H1 (cell line): Measurements from ENCODE around the gene GABRR2. TPM values are rescaled to one million over a fixed set of nuclear protein-coding genes. Genes with fewer than 3 reads are reported as not detected.

Source experiments
- CTCF ChIA-PET: fragments of 300-600 bp; sonication (Branson Sonifier 250); formaldehyde crosslinking; loops from one replicate; lab custom pipeline; 2021; ENCODE audit not compliant: partially characterized antibody; lab: Charles Lee
- POLR2A ChIA-PET: fragments of 300-600 bp; sonication (Branson Sonifier 250); formaldehyde crosslinking; loops from one replicate; lab custom pipeline; 2021; ENCODE audit warnings: inconsistent platforms; ENCODE audit not compliant: partially characterized antibody; lab: Charles Lee
- DNase-seq, 2 experiments: peaks; one replicate each; pipeline versions ENCODE4 v3.0.0 to v3.0.0-alpha.2; 2010 to 2022; ENCODE audit warnings: low spot score in 2 of 2, low read depth in 1 of 2, mixed read lengths in 1 of 2
- FAIRE-seq: peaks from 2 replicates; lab custom pipeline; 2011; peaks lifted over from hg19 to GRCh38; lab: Jason Lieb, UNC
- H2AFZ ChIP-seq: 2 replicates; pipeline ENCODE4 v1.8.1; 2012; ENCODE audit warnings: low read length, inconsistent platforms
- H2AK5ac ChIP-seq: 2 replicates; pipeline ENCODE4 v1.6.1; 2013; ENCODE audit warnings: low read depth, low read length
- H2BK120ac ChIP-seq: replicated peaks from 2 replicates; pipeline ENCODE3; 2013; ENCODE audit warnings: low read depth, low read length, inconsistent platforms
- H2BK12ac ChIP-seq: 2 replicates; pipeline ENCODE4 v1.6.1; 2013; ENCODE audit warnings: low read depth, low read length
- H2BK15ac ChIP-seq: 2 replicates; pipeline ENCODE4 v1.6.1; 2013; ENCODE audit warnings: low read length
- H2BK20ac ChIP-seq: 2 replicates; pipeline ENCODE4 v1.6.1; 2013; ENCODE audit warnings: low read length
- H2BK5ac ChIP-seq: 2 replicates; pipeline ENCODE4 v1.6.1; 2013; ENCODE audit warnings: low read depth, low read length
- H3K14ac ChIP-seq: 2 replicates; pipeline ENCODE4 v1.6.1; 2013; ENCODE audit warnings: inconsistent platforms; ENCODE audit not compliant: insufficient read length
- H3K18ac ChIP-seq: 2 replicates; pipeline ENCODE4 v1.6.1; 2013; ENCODE audit warnings: low read length; ENCODE audit errors: extremely low read depth
- H3K23ac ChIP-seq: 2 replicates; pipeline ENCODE4 v1.6.1; 2013; ENCODE audit warnings: inconsistent platforms; ENCODE audit not compliant: insufficient read length
- H3K23me2 ChIP-seq: 2 replicates; pipeline ENCODE4 v1.6.1; 2013; ENCODE audit warnings: low read depth, low read length
- H3K27ac ChIP-seq: 2 replicates; pipeline ENCODE4 v1.6.1; 2011; ENCODE audit warnings: low read depth, low read length, inconsistent platforms
- H3K27me3 ChIP-seq, 4 experiments: replicated peaks in 1 of 4; 1 replicate in 1 of 4; 2 replicates in 3 of 4; pipeline versions ENCODE4 v1.6.1 to v1.8.1; 2011 to 2013; ENCODE audit warnings: low read length in 3 of 4, mild to moderate bottlenecking in 3 of 4, inconsistent platforms in 2 of 4, mixed read lengths in 2 of 4, moderate library complexity in 1 of 4; ENCODE audit not compliant: control insufficient read depth in 3 of 4, insufficient read depth in 3 of 4; ENCODE audit errors: extremely low read depth in 1 of 4
- H3K36me3 ChIP-seq, 4 experiments: 2 replicates each; pipeline versions ENCODE4 v1.6.1 to v1.8.1; 2011 to 2013; ENCODE audit warnings: mild to moderate bottlenecking in 4 of 4, low read length in 3 of 4, moderate library complexity in 2 of 4, control low read depth in 1 of 4, inconsistent platforms in 1 of 4; ENCODE audit not compliant: insufficient read depth in 4 of 4, control insufficient read depth in 2 of 4
- H3K4ac ChIP-seq: replicated peaks from 2 replicates; pipeline ENCODE3; 2013; ENCODE audit warnings: low read length, low read depth, mixed read lengths, inconsistent platforms; ENCODE audit not compliant: insufficient read length
- H3K4me1 ChIP-seq, 4 experiments: replicated peaks in 1 of 4; 1 replicate in 1 of 4; 2 replicates in 3 of 4; pipeline versions ENCODE4 v1.6.1 to v1.8.1; 2011 to 2013; ENCODE audit warnings: low read length in 3 of 4, inconsistent platforms in 2 of 4, mixed read lengths in 1 of 4; ENCODE audit not compliant: insufficient read depth in 4 of 4, control insufficient read depth in 3 of 4
- H3K4me2 ChIP-seq, 2 experiments: 2 replicates each; pipeline versions ENCODE4 v1.6.1 to v1.8.1; 2011 to 2013; ENCODE audit warnings: low read depth in 2 of 2, low read length in 2 of 2, control low read depth in 1 of 2, inconsistent platforms in 1 of 2, mild to moderate bottlenecking in 1 of 2; ENCODE audit not compliant: insufficient read depth in 1 of 2
- H3K4me3 ChIP-seq, 4 experiments: fragments of 200-600, 300-600 bp in 1 of 4; sonication (generic), shearing (Covaris generic), sonication (Bioruptor Twin) in 1 of 4; 2 replicates each; pipeline versions ENCODE4 v1.5.1 to v1.8.1; 2011 to 2016; ENCODE audit warnings: low read length in 4 of 4, low read depth in 3 of 4, control low read depth in 2 of 4, inconsistent platforms in 2 of 4, mild to moderate bottlenecking in 2 of 4, mixed read lengths in 1 of 4, moderate library complexity in 1 of 4; ENCODE audit not compliant: insufficient read depth in 2 of 4; ENCODE audit errors: extremely low read depth in 1 of 4
- H3K56ac ChIP-seq: replicated peaks from 2 replicates; pipeline ENCODE3; 2013; ENCODE audit warnings: low read depth, mild to moderate bottlenecking, mixed read lengths, low read length, inconsistent platforms; ENCODE audit not compliant: insufficient read length
- H3K79me1 ChIP-seq: 2 replicates; pipeline ENCODE4 v1.6.1; 2013; ENCODE audit warnings: low read depth, low read length, control low read depth
- H3K79me2 ChIP-seq, 2 experiments: 2 replicates each; pipeline versions ENCODE4 v1.6.1 to v1.8.1; 2012 to 2013; ENCODE audit warnings: low read length in 2 of 2, mild to moderate bottlenecking in 2 of 2, inconsistent platforms in 1 of 2; ENCODE audit not compliant: insufficient read depth in 2 of 2, control insufficient read depth in 1 of 2
- H3K9ac ChIP-seq, 4 experiments: replicated peaks in 1 of 4; 1 replicate in 1 of 4; 2 replicates in 3 of 4; pipeline versions ENCODE4 v1.6.1 to v1.8.1; 2011 to 2013; ENCODE audit warnings: low read depth in 3 of 4, low read length in 3 of 4, control low read depth in 2 of 4, mild to moderate bottlenecking in 2 of 4, moderate library complexity in 2 of 4, inconsistent platforms in 1 of 4; ENCODE audit errors: extremely low read depth in 1 of 4
- H3K9me3 ChIP-seq, 2 experiments: 2 replicates each; pipeline versions ENCODE4 v1.6.1 to v1.8.1; 2012 to 2013; ENCODE audit warnings: mild to moderate bottlenecking in 2 of 2, moderate library complexity in 2 of 2, control low read depth in 1 of 2, inconsistent platforms in 1 of 2, low read depth in 1 of 2, low read length in 1 of 2, mixed read lengths in 1 of 2; ENCODE audit not compliant: insufficient read depth in 2 of 2
- H4K20me1 ChIP-seq, 2 experiments: replicated peaks in 1 of 2; 2 replicates each; pipeline versions ENCODE3 to v1.8.1; 2011 to 2013; ENCODE audit warnings: inconsistent platforms in 2 of 2, low read length in 2 of 2, mild to moderate bottlenecking in 1 of 2; ENCODE audit not compliant: insufficient read depth in 2 of 2, control insufficient read depth in 1 of 2
- H4K5ac ChIP-seq: 2 replicates; pipeline ENCODE4 v1.6.1; 2013; ENCODE audit warnings: low read length, low read depth, mixed read lengths, inconsistent platforms; ENCODE audit not compliant: insufficient read length
- H4K8ac ChIP-seq: 2 replicates; pipeline ENCODE4 v1.8.0; 2013; ENCODE audit warnings: mild to moderate bottlenecking, moderate library complexity, low read length, inconsistent platforms; ENCODE audit not compliant: insufficient read depth; ENCODE audit errors: extremely low read depth
- H4K91ac ChIP-seq: replicated peaks from 2 replicates; pipeline ENCODE3; 2013; ENCODE audit warnings: low read length, mixed read lengths, inconsistent platforms; ENCODE audit not compliant: insufficient read length
- BACH1 ChIP-seq: IDR thresholded peaks from 2 replicates; pipeline ENCODE4 v1.6.1; 2012; ENCODE audit warnings: low read length, improper control_type of control experiment
- POLR2AphosphoS5 ChIP-seq: IDR thresholded peaks from 2 replicates; pipeline ENCODE4 v1.6.1; 2011; ENCODE audit warnings: low read depth, low read length
- SIRT6 ChIP-seq: IDR thresholded peaks from one replicate; pipeline ENCODE4 v1.7.1; 2012; ENCODE audit warnings: low read length, inconsistent platforms
- WGBS, 2 experiments: shearing (Covaris generic) in 1 of 2; methylation state at CpG; one replicate each; pipeline versions ENCODE4 v1.1.6 to v1.1.7; 2013 to 2015; ENCODE audit warnings: low lambda C conversion rate in 2 of 2, mixed read lengths in 2 of 2, inconsistent platforms in 1 of 2, low coverage in 1 of 2, missing lambda C conversion rate in 1 of 2; ENCODE audit not compliant: insufficient replicate concordance in 2 of 2, insufficient coverage in 1 of 2, insufficient read length in 1 of 2; ENCODE audit errors: extremely low coverage in 1 of 2, missing lambda C conversion rate in 1 of 2; 5-methylcytosine and 5-hydroxymethylcytosine counted together
- polyA plus RNA-seq, 7 experiments: library from polyadenylated mRNA; depleted of rRNA in 3 of 7; stranded (reverse) in 5 of 7; unstranded in 2 of 7; fragments of >200 nt in 5 of 7; fragments of 200-250 nt in 2 of 7; gene quantifications; 1 replicate in 5 of 7; 2 replicates in 1 of 7; 4 replicates in 1 of 7; pipeline versions ENCODE4 v1.2.1 to v1.2.3, GENCODE V29; 2011 to 2013; ENCODE audit warnings: missing spikeins in 2 of 7, mixed read lengths in 2 of 7
- total RNA-seq: library from RNA; stranded (reverse); fragmentation: NEBNext Ultra II Directional; extraction: Animal tissue kit (Norgen Biotek cat#: 25700); gene quantifications from 2 replicates; pipeline ENCODE4 v1.2.1, GENCODE V29; 2021

GABRR2 gene
- total and polyA plus RNA-seq, 2 of the 8 experiments (the other 6 are each of a cell fraction or from before 2014, with no cell fraction given): not detected

GRCh38 chr6:89243331-89243629 lies 71.8 kb downstream of the GABRR2 start:
- Histone ChIP-seq H3K23me2 (no peaks in the 10 kb centered on the region), H2BK15ac (no peak overlapping the region), H4K5ac (no peak overlapping the region), H3K9me3 (no peaks in the 10 kb centered on the region), H3K27me3 (peaks cover 0 to 5% (median 3%) of the 10 kb centered on the region in 4 experiments; a peak in 5 of 7 replicates), H3K23ac (no peak overlapping the region), H2BK120ac (no peak overlapping the region), H2BK5ac (no peak overlapping the region), H2BK20ac (no peak overlapping the region), H3K4me2 (peak overlapping the region; percentile 19 to 51; a peak in 3 of 4 replicates), H3K56ac (no peak overlapping the region), H3K4me1 (peaks cover 0 to 3% (median under 1%) of the 10 kb centered on the region in 4 experiments; a peak in 3 of 7 replicates), H3K18ac (no peak overlapping the region), H4K20me1 (no peaks in the 10 kb centered on the region), H3K79me2 (no peaks in the 10 kb centered on the region), H2AFZ (no peak overlapping the region), H3K79me1 (no peaks in the 10 kb centered on the region), H2BK12ac (no peak overlapping the region), H3K9ac (no peak overlapping the region), H4K91ac (no peak overlapping the region), H3K4me3 (peak overlapping the region in 1 of 4 experiments; percentile 24; a peak in 1 of 8 replicates), H3K14ac (no peak overlapping the region), H4K8ac (no peak overlapping the region), H2AK5ac (no peak overlapping the region), H3K36me3 (no peaks in the 10 kb centered on the region), H3K4ac (no peak overlapping the region), H3K27ac (no peak overlapping the region)
- CTCF ChIA-PET: interaction anchor here (0.6 to 6.9 kb wide), 14 partner anchors 9 to 339 kb away, joined by 3 to 56 read pairs (median 4); no protein-coding TSS in a partner anchor
- POLR2A ChIA-PET: no interaction called here
- 20% methylated on average over 1 of the region's 1 CpG; no CpG with 5 or more reads in 1 of the 2 experiments for WGBS, 2 experiments
- no peak for FAIRE-seq
- peak in 1 of 2 experiments; percentile 42 for DNase-seq
- TF ChIP-seq SIRT6: no peak
- no peak for TF ChIP-seq BACH1
- TF ChIP-seq POLR2AphosphoS5: no peak
